GM10266 (cell line): ENCODE results near the gene COL25A1.

ENCODE experiments used
- DNase-seq: peaks from one replicate; pipeline ENCODE4 v3.0.0; 2012; ENCODE audit errors: extremely low spot score
- TF ChIP-seq, protein P1 (sequence below): IDR thresholded peaks from 2 replicates; pipeline ENCODE4 v1.5.1; 2012; ENCODE audit warnings: mild to moderate bottlenecking, low read depth; ENCODE audit not compliant: control insufficient read depth, insufficient read depth; ENCODE audit errors: missing control alignments

COL25A1 gene

DNA sequence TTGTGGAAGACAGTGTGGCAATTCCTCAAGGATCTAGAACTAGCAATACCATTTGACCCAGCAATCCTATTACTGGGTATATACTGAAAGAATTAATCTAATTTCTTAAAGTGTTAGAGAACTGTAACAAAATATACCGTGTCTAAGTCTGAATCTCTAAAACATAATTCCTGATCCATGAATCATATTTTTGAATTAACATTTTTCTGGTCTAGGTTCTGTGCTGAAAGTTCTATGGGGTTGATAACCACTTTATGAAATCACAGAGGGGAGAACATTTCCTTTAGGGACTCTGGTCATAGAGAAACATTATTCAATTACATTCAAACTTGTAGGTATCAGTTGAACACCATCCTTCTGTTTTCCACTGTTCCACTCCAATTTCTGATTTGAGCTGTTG, 447.7 kb downstream of the COL25A1 start:
- DNase-seq, result no peak
- TF ChIP-seq, protein P1, sequence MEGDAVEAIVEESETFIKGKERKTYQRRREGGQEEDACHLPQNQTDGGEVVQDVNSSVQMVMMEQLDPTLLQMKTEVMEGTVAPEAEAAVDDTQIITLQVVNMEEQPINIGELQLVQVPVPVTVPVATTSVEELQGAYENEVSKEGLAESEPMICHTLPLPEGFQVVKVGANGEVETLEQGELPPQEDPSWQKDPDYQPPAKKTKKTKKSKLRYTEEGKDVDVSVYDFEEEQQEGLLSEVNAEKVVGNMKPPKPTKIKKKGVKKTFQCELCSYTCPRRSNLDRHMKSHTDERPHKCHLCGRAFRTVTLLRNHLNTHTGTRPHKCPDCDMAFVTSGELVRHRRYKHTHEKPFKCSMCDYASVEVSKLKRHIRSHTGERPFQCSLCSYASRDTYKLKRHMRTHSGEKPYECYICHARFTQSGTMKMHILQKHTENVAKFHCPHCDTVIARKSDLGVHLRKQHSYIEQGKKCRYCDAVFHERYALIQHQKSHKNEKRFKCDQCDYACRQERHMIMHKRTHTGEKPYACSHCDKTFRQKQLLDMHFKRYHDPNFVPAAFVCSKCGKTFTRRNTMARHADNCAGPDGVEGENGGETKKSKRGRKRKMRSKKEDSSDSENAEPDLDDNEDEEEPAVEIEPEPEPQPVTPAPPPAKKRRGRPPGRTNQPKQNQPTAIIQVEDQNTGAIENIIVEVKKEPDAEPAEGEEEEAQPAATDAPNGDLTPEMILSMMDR, result no peak

DNA sequence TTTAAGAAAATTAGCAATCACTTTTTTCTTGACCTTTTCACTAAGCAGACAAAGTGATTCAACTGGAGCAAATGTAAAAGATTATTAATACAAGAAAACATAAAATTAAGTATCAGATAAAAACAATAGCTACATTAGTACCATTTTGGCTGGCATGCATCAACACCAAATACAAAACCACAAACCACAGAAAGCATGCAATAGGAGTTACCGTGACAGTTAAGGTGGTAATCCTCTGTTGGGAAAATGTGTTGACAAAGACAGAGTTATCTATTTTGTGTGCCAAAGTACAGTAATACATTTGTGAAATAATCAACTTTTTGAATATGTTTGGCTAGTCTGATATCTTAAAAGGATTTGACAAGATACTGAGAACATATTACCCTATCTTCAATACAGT, 449.8 kb downstream of the COL25A1 start:
- DNase-seq, result no peak
- TF ChIP-seq, protein P1, result no peak

DNA sequence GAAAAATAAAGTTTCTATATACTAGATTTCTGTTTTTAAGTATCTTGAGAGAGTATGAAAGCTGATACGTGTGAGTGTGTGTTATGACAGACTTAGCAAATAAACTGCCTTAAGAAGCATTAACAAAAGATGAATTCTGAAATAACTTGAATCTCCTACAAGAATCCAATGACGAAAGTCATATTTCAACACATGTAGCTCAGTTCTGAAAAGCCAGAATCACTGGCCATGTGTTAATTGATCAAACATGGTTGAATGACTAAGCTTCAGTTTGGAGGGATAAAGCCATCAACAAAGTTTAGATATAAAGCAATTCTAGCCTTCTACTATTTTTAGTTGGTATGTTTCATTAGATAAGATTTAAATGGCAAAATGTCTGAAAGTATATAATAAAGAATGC, 451.1 kb downstream of the COL25A1 start:
- TF ChIP-seq, protein P1, result no peak
- DNase-seq, result no peak

DNA sequence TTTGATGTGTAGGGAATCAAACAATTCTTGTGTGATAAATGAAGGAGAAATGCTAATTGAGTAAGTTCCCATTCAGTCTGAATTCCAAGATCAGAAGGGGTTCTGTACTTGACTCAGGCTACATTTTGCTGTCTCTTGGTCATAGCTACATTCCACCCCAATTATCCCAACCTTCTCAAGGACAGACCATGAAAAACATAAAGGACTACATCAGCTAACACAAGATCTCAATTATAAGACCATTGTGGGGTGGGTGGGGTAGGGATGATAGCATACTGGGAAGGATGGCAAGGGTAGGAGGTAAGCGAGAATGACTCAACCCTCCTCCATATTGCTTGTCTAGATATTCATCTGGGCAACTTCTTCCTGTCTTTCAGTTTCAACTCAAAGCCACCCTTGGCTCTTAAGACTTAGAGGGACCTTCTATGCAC, 452.2 kb downstream of the COL25A1 start:
- no peak for DNase-seq
- TF ChIP-seq, protein P1, result no peak

DNA sequence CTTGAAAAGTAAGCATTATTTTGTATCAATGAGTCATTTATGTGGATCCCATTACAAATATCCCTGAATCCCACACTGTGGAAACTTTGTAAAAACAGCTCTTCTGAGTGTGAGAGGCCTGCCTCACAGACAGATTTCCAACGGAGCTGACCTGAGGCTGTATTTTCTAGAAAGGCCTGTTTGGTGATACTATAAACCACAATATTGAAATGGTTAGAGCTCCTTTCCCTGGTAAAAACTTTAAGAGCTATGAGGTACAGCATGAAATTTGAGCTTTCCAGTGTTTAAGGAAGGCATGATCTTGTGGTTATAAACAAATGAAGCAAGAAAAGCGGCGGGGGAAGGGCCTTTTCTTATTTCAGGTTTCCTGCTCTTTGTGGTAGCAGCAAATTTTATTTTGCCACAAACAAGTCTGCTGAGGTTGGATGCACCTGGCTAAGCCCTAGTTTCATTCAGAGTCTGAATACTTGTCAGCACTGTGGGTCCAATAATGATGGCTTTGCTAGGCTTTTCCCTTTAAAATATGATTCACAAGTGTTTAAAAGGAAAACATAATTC, 452.8 kb downstream of the COL25A1 start:
- DNase-seq, result no peak
- TF ChIP-seq, protein P1, result no peak

DNA sequence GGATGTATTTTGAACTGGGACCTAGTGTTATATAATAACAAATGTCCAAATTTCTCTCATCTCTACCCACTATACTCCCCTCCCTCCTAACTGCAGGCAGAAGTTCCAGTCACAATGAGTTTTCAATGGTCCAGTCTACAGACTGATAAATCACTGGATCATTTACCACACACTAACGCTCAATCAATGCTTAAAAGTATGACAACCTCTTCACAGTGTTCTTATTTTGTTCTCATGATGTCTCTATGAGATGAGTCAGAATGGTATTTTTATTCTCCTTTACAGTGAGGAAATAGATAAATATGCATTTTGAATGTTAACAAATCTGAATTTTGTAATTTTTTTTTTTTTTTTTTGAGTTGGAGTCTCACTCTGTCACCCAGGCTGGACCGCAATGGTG, 455.9 kb downstream of the COL25A1 start:
- TF ChIP-seq, protein P1, result no peak
- no peak for DNase-seq

DNA sequence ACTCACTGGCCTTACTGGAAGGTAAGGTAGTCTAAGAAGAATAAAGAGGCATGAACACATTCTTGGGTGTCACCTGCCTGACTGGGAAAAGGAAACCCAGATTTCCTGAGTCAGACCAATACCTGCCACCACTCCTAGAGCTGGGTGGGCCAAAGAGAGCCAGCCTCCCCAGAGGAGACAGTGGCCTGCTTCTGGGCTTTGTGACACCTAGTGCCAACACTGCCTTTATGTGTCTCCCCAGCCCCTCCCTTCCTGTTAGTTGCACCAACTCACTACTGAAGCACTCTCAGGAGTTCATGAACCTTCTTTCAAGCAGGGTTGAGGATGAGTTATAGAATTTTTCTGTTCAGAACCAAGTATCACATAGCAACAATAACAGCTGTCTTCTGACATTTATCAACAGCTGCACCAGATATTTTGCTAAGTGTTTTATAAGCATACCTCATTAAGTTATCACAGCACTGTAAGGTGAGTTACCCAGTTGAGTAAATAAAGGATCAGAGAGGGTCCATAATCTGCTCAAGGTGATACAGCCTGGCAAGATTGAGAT, 462.0 kb downstream of the COL25A1 start:
- no peak for DNase-seq
- TF ChIP-seq, protein P1, result no peak
